ENCODE measurements around the gene MID1. TPM values are rescaled to one million over a fixed set of nuclear protein-coding genes. Genes with fewer than 3 reads are reported as not detected.

Gene MID1
- total RNA-seq, 4 donors from 2014 or later, result 6.7 to 17.7 (median 10.9) TPM

DNA sequence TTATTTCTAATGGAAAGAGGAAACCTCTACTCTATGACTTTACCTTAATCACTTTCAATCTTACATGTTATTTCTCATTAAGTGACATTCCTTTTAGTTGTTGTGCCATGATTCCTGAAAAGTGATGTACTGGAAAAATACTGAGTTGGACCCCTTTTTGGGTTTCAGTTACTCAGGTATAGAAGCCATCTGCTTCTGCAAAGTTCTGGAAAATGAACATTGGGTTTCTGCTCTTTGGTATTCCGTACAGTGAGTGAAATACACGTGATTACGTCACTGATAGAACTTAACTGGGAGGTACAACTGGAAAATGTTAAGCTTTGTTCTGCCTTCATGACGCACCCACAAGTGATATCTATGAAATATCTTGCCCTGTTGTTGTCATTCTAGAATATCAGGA, 114.7 kb downstream of the MID1 start:
- H3K9me3 ChIP-seq, result no peaks in the 10 kb centered on the region
- no peaks in the 10 kb centered on the region for H3K27me3 ChIP-seq
- no peaks in the 10 kb centered on the region for H3K36me3 ChIP-seq
- peaks cover 0 to 22% (median 3%) of the 10 kb centered on the region in 4 donors for H3K4me1 ChIP-seq
- DNase-seq (ENCODE audit: low spot score in 2 of 2), result no peak
- 85 to 100% methylated on average over 4 of the region's 4 CpGs for WGBS, 2 donors
- no peak overlapping the region for H3K27ac ChIP-seq
- no peak overlapping the region for H3K4me3 ChIP-seq
- TF ChIP-seq EP300 (IDR thresholded peaks at IDR 0.05) (no peak), POLR2A (IDR thresholded peaks at IDR 0.05) (no peak)
- TF ChIP-seq, protein P1, sequence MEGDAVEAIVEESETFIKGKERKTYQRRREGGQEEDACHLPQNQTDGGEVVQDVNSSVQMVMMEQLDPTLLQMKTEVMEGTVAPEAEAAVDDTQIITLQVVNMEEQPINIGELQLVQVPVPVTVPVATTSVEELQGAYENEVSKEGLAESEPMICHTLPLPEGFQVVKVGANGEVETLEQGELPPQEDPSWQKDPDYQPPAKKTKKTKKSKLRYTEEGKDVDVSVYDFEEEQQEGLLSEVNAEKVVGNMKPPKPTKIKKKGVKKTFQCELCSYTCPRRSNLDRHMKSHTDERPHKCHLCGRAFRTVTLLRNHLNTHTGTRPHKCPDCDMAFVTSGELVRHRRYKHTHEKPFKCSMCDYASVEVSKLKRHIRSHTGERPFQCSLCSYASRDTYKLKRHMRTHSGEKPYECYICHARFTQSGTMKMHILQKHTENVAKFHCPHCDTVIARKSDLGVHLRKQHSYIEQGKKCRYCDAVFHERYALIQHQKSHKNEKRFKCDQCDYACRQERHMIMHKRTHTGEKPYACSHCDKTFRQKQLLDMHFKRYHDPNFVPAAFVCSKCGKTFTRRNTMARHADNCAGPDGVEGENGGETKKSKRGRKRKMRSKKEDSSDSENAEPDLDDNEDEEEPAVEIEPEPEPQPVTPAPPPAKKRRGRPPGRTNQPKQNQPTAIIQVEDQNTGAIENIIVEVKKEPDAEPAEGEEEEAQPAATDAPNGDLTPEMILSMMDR (IDR thresholded peaks at IDR 0.05), result no peak

DNA sequence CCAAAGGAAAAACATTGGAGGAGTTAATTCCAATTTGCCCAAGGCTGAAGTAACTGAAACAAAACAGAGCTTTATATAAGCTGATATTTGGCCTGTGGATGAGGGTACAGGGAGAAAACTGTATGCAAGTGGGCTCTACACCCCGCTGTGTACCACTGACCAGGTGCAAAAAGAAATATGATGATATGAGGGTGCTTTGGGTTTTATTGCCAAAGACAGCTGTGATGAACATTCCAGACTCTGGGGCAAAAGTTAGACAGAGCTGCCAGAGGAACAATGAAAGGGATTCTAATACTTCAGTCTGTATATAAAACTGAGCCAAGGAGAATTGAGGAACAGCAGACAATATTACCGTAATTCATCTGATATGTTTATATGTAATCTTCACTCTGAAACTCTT, 117.4 kb downstream of the MID1 start:
- 46 to 54% methylated on average over 2 of the region's 2 CpGs for WGBS, 2 donors
- TF ChIP-seq, protein P1 (IDR thresholded peaks at IDR 0.05), result no peak
- TF ChIP-seq EP300 (IDR thresholded peaks at IDR 0.05) (no peak), POLR2A (IDR thresholded peaks at IDR 0.05) (no peak)
- H3K4me1 ChIP-seq, result peaks cover 0 to 13% (median 3%) of the 10 kb centered on the region in 4 donors
- H3K27me3 ChIP-seq, result no peaks in the 10 kb centered on the region
- no peak overlapping the region for H3K27ac ChIP-seq
- no peaks in the 10 kb centered on the region for H3K36me3 ChIP-seq
- no peak overlapping the region for H3K4me3 ChIP-seq
- no peak for DNase-seq (ENCODE audit: low spot score in 2 of 2)
- H3K9me3 ChIP-seq, result no peaks in the 10 kb centered on the region

DNA sequence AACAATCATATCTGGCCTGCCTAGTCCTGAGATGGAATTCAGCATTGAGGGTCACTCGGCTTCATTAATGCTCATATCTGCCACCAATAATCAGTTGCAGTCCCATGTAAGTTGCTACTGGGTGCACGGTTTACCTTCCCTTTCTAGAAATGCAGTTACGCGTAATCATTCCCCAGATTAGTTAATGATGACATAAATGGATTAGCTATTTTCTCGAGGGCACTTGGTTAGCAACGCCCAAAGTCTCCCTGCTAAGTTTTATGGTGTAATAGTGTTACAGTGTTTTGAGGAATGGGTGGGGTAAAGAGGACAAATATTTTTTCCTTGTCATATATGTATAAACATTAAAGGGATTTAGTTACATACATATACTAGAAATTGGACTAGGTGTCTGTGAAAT, 118.8 kb downstream of the MID1 start:
- no peaks in the 10 kb centered on the region for H3K9me3 ChIP-seq
- no peak overlapping the region for H3K27ac ChIP-seq
- H3K4me3 ChIP-seq, result no peak overlapping the region
- peaks cover 0 to 3% (median 0%) of the 10 kb centered on the region in 4 donors for H3K4me1 ChIP-seq
- DNase-seq (ENCODE audit: low spot score in 2 of 2), result no peak
- no peaks in the 10 kb centered on the region for H3K27me3 ChIP-seq
- no peaks in the 10 kb centered on the region for H3K36me3 ChIP-seq
- TF ChIP-seq POLR2A (IDR thresholded peaks at IDR 0.05), result no peak
- TF ChIP-seq EP300 (IDR thresholded peaks at IDR 0.05), result no peak
- TF ChIP-seq, protein P1 (IDR thresholded peaks at IDR 0.05), result no peak
- WGBS, 2 donors, result 69 to 78% methylated on average over 6 of the region's 6 CpGs

DNA sequence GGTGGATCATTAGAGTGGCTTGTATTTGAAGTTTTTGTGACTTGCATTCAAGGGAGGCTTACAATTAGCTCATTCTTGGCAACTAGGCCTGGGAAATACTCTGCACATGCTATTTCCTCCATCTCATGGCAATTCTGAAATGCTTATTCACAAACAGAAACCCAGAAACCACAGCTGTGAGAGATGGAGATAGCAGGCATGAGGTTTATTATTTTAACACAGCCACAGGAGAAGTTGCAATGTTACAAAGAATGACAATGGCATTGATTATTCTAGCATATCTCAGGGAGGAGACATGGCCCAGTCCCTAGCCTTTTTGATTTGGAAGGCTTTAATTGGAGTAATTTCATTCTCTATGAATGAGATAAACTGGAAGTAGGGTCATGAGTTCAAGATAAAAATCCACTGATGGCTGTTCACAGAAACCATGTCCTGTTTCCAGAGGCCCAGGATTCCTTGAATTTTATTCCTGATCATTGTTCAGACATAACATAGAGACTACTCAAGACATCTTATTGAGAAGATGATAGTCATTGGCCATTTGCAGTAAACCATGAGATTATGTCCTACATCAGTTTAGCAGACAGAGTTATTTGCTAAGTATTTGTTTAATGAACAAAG, 123.9 kb downstream of the MID1 start:
- TF ChIP-seq EP300 (IDR thresholded peaks at IDR 0.05) (no peak), POLR2A (IDR thresholded peaks at IDR 0.05) (no peak)
- TF ChIP-seq, protein P1 (IDR thresholded peaks at IDR 0.05), result no peak
- H3K27ac ChIP-seq, result peak overlapping the region in 2 of 4 donors; percentile 4 to 25

DNA sequence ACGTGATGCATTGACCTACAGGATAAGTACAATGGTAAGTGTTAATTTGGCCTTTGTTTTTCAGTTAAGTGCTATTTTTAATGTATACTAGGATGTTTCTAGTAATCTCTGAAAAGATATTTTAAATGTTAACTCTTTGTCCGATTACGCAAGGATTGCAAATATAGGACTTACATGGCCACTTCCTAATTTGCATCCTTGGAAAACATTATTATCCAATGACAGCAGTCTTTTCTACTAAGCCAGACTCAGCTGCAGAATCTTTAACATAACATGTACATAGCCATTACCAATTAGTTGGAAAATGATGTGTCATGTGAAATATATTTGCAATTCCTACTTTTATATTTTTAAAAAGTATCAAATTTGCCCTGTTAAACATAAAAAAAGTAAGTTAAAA, 124.7 kb downstream of the MID1 start:
- peak overlapping the region in 1 of 4 donors; percentile 4 for H3K27ac ChIP-seq
- DNase-seq (ENCODE audit: low spot score in 2 of 2), result no peak
- H3K36me3 ChIP-seq, result no peaks in the 10 kb centered on the region
- TF ChIP-seq, protein P1 (IDR thresholded peaks at IDR 0.05), result no peak
- no peak for TF ChIP-seq EP300 (IDR thresholded peaks at IDR 0.05)
- H3K4me1 ChIP-seq, result no peaks in the 10 kb centered on the region
- 90 to 91% methylated on average over 3 of the region's 3 CpGs for WGBS, 2 donors
- no peaks in the 10 kb centered on the region for H3K27me3 ChIP-seq
- H3K4me3 ChIP-seq, result no peak overlapping the region
- no peaks in the 10 kb centered on the region for H3K9me3 ChIP-seq

More for the DNA sequence above, 123.9 kb downstream of the MID1 start:
- no peak overlapping the region for H3K4me3 ChIP-seq
- no peaks in the 10 kb centered on the region for H3K4me1 ChIP-seq
- no peaks in the 10 kb centered on the region for H3K9me3 ChIP-seq
- no peaks in the 10 kb centered on the region for H3K27me3 ChIP-seq
- no peaks in the 10 kb centered on the region for H3K36me3 ChIP-seq
- no peak for DNase-seq (ENCODE audit: low spot score in 2 of 2)

All from tibial nerve (tissue), 4 donors.